Mucosa of descending colon (tissue), 3 donors: Measurements from ENCODE around the gene SLC4A9. TPM values are rescaled to one million over a fixed set of nuclear protein-coding genes. Genes with fewer than 3 reads are reported as not detected.

Experiments used
- ATAC-seq: fragments of 200-7000 bp; cut with Tn5 transposase; one replicate; pipeline ENCODE4 v1.9.1; 2020; ENCODE audit warnings: mild to moderate bottlenecking, moderate library complexity
- DNase-seq, 3 donors: peaks; one replicate each; pipeline ENCODE4 v3.0.0-alpha.2; 2020
- H3K36me3 ChIP-seq: fragments of 200-600 bp; one replicate; pipeline ENCODE4 v1.8.0; 2021; ENCODE audit warnings: low read depth, mild to moderate bottlenecking
- H3K4me1 ChIP-seq: fragments of 200-600 bp; one replicate; pipeline ENCODE4 v1.8.0; 2021; ENCODE audit warnings: low read depth, mild to moderate bottlenecking
- H3K4me3 ChIP-seq: fragments of 200-600 bp; one replicate; pipeline ENCODE4 v1.8.0; 2021; ENCODE audit warnings: mild to moderate bottlenecking
- H3K9me3 ChIP-seq: fragments of 200-600 bp; one replicate; pipeline ENCODE4 v1.8.0; 2021; ENCODE audit warnings: mild to moderate bottlenecking
- intact Hi-C, 2 donors: fragments of 100-400 bp; cut with DNase I in 1 of 2; cut with micrococcal nuclease in 1 of 2; formaldehyde crosslinking; loops; one replicate each; pipeline versions ENCODE4 v1.11.0 to v1.11.1; 2022; cut with DNase I, micrococcal nuclease
- total RNA-seq, 3 donors: library from RNA; stranded (reverse); fragmentation: NEBNext Ultra II Directional in 2 of 3; extraction: Animal tissue kit (Norgen Biotek cat#: 25700) in 2 of 3; gene quantifications; one replicate each; pipeline versions ENCODE4 v1.2.1 to v1.2.4, GENCODE V29; 2021 to 2023
- TF ChIP-seq, protein P1 (sequence below): fragments of 200-600 bp; IDR thresholded peaks from one replicate; pipeline ENCODE4 v1.8.0; 2022; ENCODE audit warnings: antibody characterized with exemption, mild to moderate bottlenecking
- donor health status: DM: no; HTN: no; CAD: no; lungs with moderate emphysema.
- donor health status: DM: no; HTN: no; CAD: no.
- donor health status: DM: no; HTN: yes; CAD: no.

Gene SLC4A9
- total RNA-seq, 3 donors from 2014 or later = 0.23 to 0.46 TPM; not detected in 1

DNA sequence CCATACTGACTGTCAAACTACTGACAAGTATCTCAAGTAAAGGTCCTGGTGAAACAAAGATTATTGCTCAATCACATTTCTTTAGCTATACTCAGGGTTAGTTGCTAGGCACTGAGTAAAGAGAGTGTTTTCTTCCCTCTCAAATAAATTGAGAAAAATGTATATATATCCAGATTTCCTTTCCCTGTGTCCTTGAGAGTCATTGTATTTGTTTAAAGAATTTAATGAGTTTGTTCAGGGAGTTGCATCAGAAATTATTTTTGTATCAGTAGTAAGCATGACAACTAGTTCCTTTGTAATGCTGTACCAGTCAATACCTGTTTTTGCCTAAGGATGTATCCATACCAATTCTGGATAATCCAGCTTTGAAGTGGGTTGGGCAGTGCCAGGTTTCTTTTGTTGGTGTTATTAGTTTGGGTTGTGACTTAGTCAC is 38.4 kb downstream of the SLC4A9 start:
- TF ChIP-seq, protein P1, sequence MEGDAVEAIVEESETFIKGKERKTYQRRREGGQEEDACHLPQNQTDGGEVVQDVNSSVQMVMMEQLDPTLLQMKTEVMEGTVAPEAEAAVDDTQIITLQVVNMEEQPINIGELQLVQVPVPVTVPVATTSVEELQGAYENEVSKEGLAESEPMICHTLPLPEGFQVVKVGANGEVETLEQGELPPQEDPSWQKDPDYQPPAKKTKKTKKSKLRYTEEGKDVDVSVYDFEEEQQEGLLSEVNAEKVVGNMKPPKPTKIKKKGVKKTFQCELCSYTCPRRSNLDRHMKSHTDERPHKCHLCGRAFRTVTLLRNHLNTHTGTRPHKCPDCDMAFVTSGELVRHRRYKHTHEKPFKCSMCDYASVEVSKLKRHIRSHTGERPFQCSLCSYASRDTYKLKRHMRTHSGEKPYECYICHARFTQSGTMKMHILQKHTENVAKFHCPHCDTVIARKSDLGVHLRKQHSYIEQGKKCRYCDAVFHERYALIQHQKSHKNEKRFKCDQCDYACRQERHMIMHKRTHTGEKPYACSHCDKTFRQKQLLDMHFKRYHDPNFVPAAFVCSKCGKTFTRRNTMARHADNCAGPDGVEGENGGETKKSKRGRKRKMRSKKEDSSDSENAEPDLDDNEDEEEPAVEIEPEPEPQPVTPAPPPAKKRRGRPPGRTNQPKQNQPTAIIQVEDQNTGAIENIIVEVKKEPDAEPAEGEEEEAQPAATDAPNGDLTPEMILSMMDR = no peak
- H3K4me3 ChIP-seq = no peak overlapping the region
- DNase-seq (no peak), ATAC-seq (no peak)
- H3K36me3 ChIP-seq = peaks cover 5% of the 10 kb centered on the region
- no peaks in the 10 kb centered on the region for H3K9me3 ChIP-seq
- intact Hi-C loops = no loop called here
- H3K4me1 ChIP-seq = peaks cover 11% of the 10 kb centered on the region

GRCh38 chr5:140399979-140400729 is 40.2 kb downstream of the SLC4A9 start:
- Histone ChIP-seq H3K4me1 (peaks cover 24% of the 10 kb centered on the region), H3K36me3 (peaks cover 5% of the 10 kb centered on the region), H3K9me3 (no peaks in the 10 kb centered on the region), H3K4me3 (peak overlapping the region; percentile 100)
- ATAC-seq = no peak
- DNase-seq = peak in 2 of 3 donors; percentile 20 to 34
- TF ChIP-seq, protein P1 = no peak
- intact Hi-C loops = no loop called here

GRCh38 chr5:140400730-140401361 is 40.9 kb downstream of the SLC4A9 start:
- ATAC-seq (peak; percentile 81), DNase-seq (peak; percentile 92 to 96 (median 94))
- Histone ChIP-seq H3K9me3 (no peaks in the 10 kb centered on the region), H3K4me3 (peak overlapping the region; percentile 100), H3K4me1 (peaks cover 24% of the 10 kb centered on the region), H3K36me3 (peaks cover 5% of the 10 kb centered on the region)
- intact Hi-C loops = no loop called here
- TF ChIP-seq, protein P1 = no peak

DNA sequence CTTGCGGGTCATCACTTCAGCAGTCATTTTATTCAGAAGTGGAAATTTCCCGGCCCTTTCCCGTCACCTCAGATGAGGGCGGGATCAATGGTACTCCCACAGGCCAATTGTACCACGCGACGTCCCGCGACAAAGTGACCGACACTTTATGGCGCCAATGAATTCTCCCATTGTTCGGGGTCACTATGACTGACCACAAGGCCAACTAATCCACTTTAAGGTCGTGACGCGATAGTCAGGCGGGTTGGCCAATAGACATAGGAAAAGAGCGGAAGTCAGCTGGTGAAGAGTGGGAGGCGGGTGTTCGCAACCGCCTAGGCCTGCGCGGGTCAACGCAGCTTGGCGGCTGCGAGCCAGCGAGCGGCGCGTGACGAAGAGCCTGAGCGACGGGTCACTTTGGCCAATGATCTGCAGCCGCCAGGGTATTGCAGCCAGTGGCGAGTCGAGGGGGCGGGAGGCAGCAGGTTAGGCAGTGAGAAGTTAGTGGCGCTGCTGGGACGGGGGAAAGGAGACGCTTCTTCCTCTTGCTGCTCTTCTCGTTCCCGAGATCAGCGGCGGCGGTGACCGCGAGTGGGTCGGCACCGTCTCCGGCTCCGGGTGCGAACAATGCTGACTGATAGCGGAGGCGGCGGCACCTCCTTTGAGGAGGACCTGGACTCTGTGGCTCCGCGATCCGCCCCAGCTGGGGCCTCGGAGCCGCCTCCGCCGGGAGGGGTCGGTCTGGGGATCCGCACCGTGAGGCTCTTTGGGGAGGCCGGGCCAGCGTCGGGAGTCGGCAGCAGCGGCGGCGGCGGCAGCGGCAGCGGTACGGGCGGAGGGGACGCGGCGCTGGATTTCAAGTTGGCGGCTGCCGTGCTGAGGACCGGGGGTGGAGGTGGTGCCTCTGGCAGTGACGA is 41.6 kb downstream of the SLC4A9 start, which contains the start of gene ANKHD1:
TSS of gene ANKHD1 (plus strand) at position 472 of the 896 bp plus-strand sequence. CDS start at position 607, 135 bp downstream.
- Histone ChIP-seq H3K4me3 (peak within 1 kb of the TSS; percentile 100), H3K9me3 (no peaks in the 10 kb centered on the region), H3K4me1 (peaks cover 24% of the 10 kb centered on the region), H3K36me3 (peaks cover 5% of the 10 kb centered on the region)
- TF ChIP-seq, protein P1 = no peak
- peak; percentile 87 for ATAC-seq
- peak; percentile 98 to 99 (median 99) for DNase-seq
- intact Hi-C loops = no loop called here
